HEK293 (cell line): ENCODE data around the gene IFT43.

Experiments
- CTCF ChIA-PET: fragments of 350-600 bp; formaldehyde crosslinking; extraction: SDS; loops from one replicate; lab custom pipeline; 2021; ENCODE audit warnings: antibody characterized with exemption; lab: Yijun Ruan, JAX
- POLR2A ChIA-PET: fragments of 300-600 bp; formaldehyde crosslinking; extraction: SDS; loops from one replicate; lab custom pipeline; 2020; ENCODE audit warnings: antibody characterized with exemption, inconsistent platforms; lab: Yijun Ruan, JAX
- H3K27ac ChIP-seq: fragments of 200-500 bp; sonication (Bioruptor generic); 2 replicates; pipeline ENCODE4 v1.5.1; 2014; ENCODE audit warnings: low read depth, low read length, control low read depth, inconsistent platforms; ENCODE audit errors: extremely low read depth
- H3K36me3 ChIP-seq, 2 experiments: fragments of 200-500 bp in 1 of 2; sonication (Bioruptor generic) in 1 of 2; 1 replicate in 1 of 2; 2 replicates in 1 of 2; pipeline ENCODE4 v1.5.1; 2014 to 2017; ENCODE audit warnings: inconsistent platforms in 2 of 2, low read length in 2 of 2; ENCODE audit not compliant: control insufficient read depth in 2 of 2, insufficient read depth in 1 of 2
- H3K4me1 ChIP-seq: fragments of 200-500 bp; sonication (Bioruptor generic); 2 replicates; pipeline ENCODE4 v1.5.1; 2014; ENCODE audit warnings: mild to moderate bottlenecking, low read length, inconsistent platforms; ENCODE audit not compliant: control insufficient read depth, insufficient read depth
- H3K4me3 ChIP-seq: 2 replicates; pipeline ENCODE4 v1.5.1; 2011; ENCODE audit warnings: low read depth, mild to moderate bottlenecking, control low read depth, low read length, moderate library complexity
- H3K9me3 ChIP-seq: fragments of 200-500 bp; sonication (Bioruptor generic); 2 replicates; pipeline ENCODE4 v1.5.1; 2014; ENCODE audit warnings: low read depth, low read length, inconsistent platforms; ENCODE audit not compliant: control insufficient read depth, insufficient read depth
- KLF7 ChIP-seq: fragments of 450-650 bp; formaldehyde crosslinking; IDR thresholded peaks from 2 replicates; pipeline ENCODE4 v1.5.1; 2016; ENCODE audit warnings: missing biosample characterization, missing genetic modification characterization, borderline replicate concordance
- SALL2 ChIP-seq: fragments of 450-650 bp; formaldehyde crosslinking; IDR thresholded peaks from 2 replicates; pipeline ENCODE4 v1.5.0; 2017; ENCODE audit warnings: missing biosample characterization, mild to moderate bottlenecking, missing genetic modification characterization, borderline replicate concordance
- TCF7L2 ChIP-seq: IDR thresholded peaks from 2 replicates; pipeline ENCODE4 v1.6.1; 2011; ENCODE audit warnings: low read depth, mild to moderate bottlenecking, inconsistent platforms, low read length, moderate library complexity, borderline replicate concordance
- ZBTB17 ChIP-seq: fragments of 450-650 bp; formaldehyde crosslinking; IDR thresholded peaks from 2 replicates; pipeline ENCODE4 v1.5.1; 2016; ENCODE audit warnings: missing biosample characterization, missing genetic modification characterization
- ZNF132 ChIP-seq: fragments of 450-650 bp; formaldehyde crosslinking; IDR thresholded peaks from 2 replicates; pipeline ENCODE4 v1.5.1; 2017; ENCODE audit warnings: missing biosample characterization, missing genetic modification characterization, borderline replicate concordance
- ZNF184 ChIP-seq: fragments of 450-650 bp; IDR thresholded peaks from 2 replicates; pipeline ENCODE4 v1.5.1; 2018; ENCODE audit warnings: missing biosample characterization, mild to moderate bottlenecking, missing genetic modification characterization
- ZNF211 ChIP-seq: fragments of 450-650 bp; formaldehyde crosslinking; IDR thresholded peaks from 2 replicates; pipeline ENCODE4 v1.5.1; 2016; ENCODE audit warnings: low read depth, missing biosample characterization, missing genetic modification characterization
- ZNF23 ChIP-seq: fragments of 450-650 bp; formaldehyde crosslinking; IDR thresholded peaks from 2 replicates; pipeline ENCODE4 v1.5.1; 2016; ENCODE audit warnings: missing biosample characterization, missing genetic modification characterization, borderline replicate concordance
- ZNF266 ChIP-seq: fragments of 450-650 bp; formaldehyde crosslinking; IDR thresholded peaks from 2 replicates; pipeline ENCODE4 v1.5.1; 2016; ENCODE audit warnings: missing biosample characterization, missing genetic modification characterization, low read depth
- ZNF324 ChIP-seq: fragments of 450-650 bp; formaldehyde crosslinking; IDR thresholded peaks from 2 replicates; pipeline ENCODE4 v1.5.1; 2016; ENCODE audit warnings: missing biosample characterization, missing genetic modification characterization
- ZNF555 ChIP-seq: fragments of 450-650 bp; formaldehyde crosslinking; conservative IDR thresholded peaks from 2 replicates; pipeline ENCODE4 v1.5.1; 2017; ENCODE audit warnings: missing biosample characterization, mild to moderate bottlenecking, missing genetic modification characterization, inconsistent platforms
- ZNF830 ChIP-seq: fragments of 450-650 bp; IDR thresholded peaks from 2 replicates; pipeline ENCODE4 v1.5.0; 2018; ENCODE audit warnings: missing biosample characterization, missing genetic modification characterization, low read depth, mild to moderate bottlenecking, moderate library complexity
- TF ChIP-seq, protein P1 (sequence below): fragments of 450-650 bp; formaldehyde crosslinking; IDR thresholded peaks from 2 replicates; pipeline ENCODE4 v1.5.1; 2016; ENCODE audit warnings: missing biosample characterization, missing genetic modification characterization
- TF ChIP-seq, protein P2 (sequence below): fragments of 450-650 bp; formaldehyde crosslinking; IDR thresholded peaks from 2 replicates; pipeline ENCODE4 v1.5.1; 2016; ENCODE audit warnings: missing biosample characterization, missing genetic modification characterization
- TF ChIP-seq, protein P3 (sequence below): fragments of 450-650 bp; formaldehyde crosslinking; IDR thresholded peaks from 2 replicates; pipeline ENCODE4 v1.5.1; 2017; ENCODE audit warnings: missing biosample characterization, missing genetic modification characterization
- TF ChIP-seq, protein P4 (sequence below): fragments of 450-650 bp; formaldehyde crosslinking; IDR thresholded peaks from 2 replicates; pipeline ENCODE4 v1.5.1; 2016; ENCODE audit warnings: missing biosample characterization, missing genetic modification characterization
- TF ChIP-seq, protein P5 (sequence below): fragments of 450-650 bp; formaldehyde crosslinking; IDR thresholded peaks from 2 replicates; pipeline ENCODE4 v1.5.1; 2017; ENCODE audit warnings: missing biosample characterization, missing genetic modification characterization
- TF ChIP-seq, protein P6 (sequence below): fragments of 450-650 bp; formaldehyde crosslinking; IDR thresholded peaks from 2 replicates; pipeline ENCODE4 v1.5.1; 2016; ENCODE audit warnings: missing biosample characterization, missing genetic modification characterization, borderline replicate concordance

IFT43 gene

DNA sequence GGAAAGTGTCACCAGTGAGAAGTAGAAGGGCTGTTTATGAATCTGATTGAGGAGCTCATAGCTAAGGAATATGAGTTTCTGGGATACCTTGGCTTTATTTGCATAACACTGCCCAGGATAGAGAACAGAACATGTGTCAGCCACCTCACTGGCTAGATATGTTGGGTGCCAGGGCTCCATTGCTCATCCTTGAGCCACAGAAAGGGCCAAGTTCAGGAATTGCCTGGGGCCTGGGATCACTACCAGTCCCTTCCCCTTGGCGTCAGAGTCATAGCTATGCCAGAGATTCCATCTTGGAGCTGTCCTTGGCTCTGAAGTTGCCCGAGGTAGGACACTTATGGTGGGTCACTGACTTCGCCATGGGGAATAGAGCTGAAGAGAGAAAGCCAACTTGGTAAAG, 49.0 kb downstream of the IFT43 start:
- no peak for TF ChIP-seq KLF7
- TF ChIP-seq, protein P1, sequence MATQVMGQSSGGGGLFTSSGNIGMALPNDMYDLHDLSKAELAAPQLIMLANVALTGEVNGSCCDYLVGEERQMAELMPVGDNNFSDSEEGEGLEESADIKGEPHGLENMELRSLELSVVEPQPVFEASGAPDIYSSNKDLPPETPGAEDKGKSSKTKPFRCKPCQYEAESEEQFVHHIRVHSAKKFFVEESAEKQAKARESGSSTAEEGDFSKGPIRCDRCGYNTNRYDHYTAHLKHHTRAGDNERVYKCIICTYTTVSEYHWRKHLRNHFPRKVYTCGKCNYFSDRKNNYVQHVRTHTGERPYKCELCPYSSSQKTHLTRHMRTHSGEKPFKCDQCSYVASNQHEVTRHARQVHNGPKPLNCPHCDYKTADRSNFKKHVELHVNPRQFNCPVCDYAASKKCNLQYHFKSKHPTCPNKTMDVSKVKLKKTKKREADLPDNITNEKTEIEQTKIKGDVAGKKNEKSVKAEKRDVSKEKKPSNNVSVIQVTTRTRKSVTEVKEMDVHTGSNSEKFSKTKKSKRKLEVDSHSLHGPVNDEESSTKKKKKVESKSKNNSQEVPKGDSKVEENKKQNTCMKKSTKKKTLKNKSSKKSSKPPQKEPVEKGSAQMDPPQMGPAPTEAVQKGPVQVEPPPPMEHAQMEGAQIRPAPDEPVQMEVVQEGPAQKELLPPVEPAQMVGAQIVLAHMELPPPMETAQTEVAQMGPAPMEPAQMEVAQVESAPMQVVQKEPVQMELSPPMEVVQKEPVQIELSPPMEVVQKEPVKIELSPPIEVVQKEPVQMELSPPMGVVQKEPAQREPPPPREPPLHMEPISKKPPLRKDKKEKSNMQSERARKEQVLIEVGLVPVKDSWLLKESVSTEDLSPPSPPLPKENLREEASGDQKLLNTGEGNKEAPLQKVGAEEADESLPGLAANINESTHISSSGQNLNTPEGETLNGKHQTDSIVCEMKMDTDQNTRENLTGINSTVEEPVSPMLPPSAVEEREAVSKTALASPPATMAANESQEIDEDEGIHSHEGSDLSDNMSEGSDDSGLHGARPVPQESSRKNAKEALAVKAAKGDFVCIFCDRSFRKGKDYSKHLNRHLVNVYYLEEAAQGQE (tag by site-specific recombination) = 0 out of 2 replicates have a peak, but pooled peaks have one; percentile 20
- POLR2A ChIA-PET = no interaction called here
- Histone ChIP-seq H3K27ac (no peak overlapping the region), H3K36me3 (peaks cover 0 to 33% of the 10 kb centered on the region in 2 experiments; a peak in 1 of 3 replicates), H3K4me3 (no peak overlapping the region), H3K4me1 (no peaks in the 10 kb centered on the region), H3K9me3 (no peaks in the 10 kb centered on the region)
- CTCF ChIA-PET = interaction anchor here (2.6 kb wide), 1 partner anchor 16 kb away, joined by 10 read pairs; no protein-coding TSS in a partner anchor

DNA sequence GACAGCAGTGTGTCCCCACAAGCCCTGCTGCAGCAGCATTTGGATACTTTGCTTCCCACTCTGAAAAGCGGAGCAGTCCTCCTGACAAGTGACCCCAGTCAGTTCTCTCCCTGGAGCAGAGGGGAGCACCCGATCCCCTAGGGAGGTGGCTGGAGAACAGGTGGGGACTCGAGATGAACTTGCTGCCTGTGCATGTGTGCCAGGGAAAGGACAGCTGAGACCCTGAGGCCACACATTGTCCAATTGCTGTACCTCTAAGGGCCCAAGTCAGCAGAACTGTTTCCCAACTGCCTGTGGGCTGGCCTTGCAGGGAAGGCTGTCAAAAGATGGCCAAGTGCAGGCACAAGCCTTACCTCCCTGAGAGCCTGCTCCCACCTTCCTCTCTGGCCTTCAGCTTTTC, 55.1 kb downstream of the IFT43 start:
- CTCF ChIA-PET = interaction anchor here (2.6 kb wide), 1 partner anchor 10 kb away, joined by 10 read pairs; no protein-coding TSS in a partner anchor
- no peak for TF ChIP-seq ZNF23 (tag by site-specific recombination)
- TF ChIP-seq ZNF324 = no peak
- no peak for TF ChIP-seq ZNF132 (tag by site-specific recombination)
- no peak for TF ChIP-seq SALL2 (tag by site-specific recombination)
- TF ChIP-seq ZBTB17 (tag by site-specific recombination) = no peak
- TF ChIP-seq TCF7L2 = no peak
- TF ChIP-seq, protein P2, sequence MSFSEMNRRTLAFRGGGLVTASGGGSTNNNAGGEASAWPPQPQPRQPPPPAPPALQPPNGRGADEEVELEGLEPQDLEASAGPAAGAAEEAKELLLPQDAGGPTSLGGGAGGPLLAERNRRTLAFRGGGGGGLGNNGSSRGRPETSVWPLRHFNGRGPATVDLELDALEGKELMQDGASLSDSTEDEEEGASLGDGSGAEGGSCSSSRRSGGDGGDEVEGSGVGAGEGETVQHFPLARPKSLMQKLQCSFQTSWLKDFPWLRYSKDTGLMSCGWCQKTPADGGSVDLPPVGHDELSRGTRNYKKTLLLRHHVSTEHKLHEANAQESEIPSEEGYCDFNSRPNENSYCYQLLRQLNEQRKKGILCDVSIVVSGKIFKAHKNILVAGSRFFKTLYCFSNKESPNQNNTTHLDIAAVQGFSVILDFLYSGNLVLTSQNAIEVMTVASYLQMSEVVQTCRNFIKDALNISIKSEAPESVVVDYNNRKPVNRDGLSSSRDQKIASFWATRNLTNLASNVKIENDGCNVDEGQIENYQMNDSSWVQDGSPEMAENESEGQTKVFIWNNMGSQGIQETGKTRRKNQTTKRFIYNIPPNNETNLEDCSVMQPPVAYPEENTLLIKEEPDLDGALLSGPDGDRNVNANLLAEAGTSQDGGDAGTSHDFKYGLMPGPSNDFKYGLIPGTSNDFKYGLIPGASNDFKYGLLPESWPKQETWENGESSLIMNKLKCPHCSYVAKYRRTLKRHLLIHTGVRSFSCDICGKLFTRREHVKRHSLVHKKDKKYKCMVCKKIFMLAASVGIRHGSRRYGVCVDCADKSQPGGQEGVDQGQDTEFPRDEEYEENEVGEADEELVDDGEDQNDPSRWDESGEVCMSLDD (tag by site-specific recombination) = no peak
- TF ChIP-seq ZNF211 (tag by site-specific recombination) = no peak
- TF ChIP-seq, protein P3, sequence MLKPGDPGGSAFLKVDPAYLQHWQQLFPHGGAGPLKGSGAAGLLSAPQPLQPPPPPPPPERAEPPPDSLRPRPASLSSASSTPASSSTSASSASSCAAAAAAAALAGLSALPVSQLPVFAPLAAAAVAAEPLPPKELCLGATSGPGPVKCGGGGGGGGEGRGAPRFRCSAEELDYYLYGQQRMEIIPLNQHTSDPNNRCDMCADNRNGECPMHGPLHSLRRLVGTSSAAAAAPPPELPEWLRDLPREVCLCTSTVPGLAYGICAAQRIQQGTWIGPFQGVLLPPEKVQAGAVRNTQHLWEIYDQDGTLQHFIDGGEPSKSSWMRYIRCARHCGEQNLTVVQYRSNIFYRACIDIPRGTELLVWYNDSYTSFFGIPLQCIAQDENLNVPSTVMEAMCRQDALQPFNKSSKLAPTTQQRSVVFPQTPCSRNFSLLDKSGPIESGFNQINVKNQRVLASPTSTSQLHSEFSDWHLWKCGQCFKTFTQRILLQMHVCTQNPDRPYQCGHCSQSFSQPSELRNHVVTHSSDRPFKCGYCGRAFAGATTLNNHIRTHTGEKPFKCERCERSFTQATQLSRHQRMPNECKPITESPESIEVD (tag by site-specific recombination) = no peak
- TF ChIP-seq, protein P4, sequence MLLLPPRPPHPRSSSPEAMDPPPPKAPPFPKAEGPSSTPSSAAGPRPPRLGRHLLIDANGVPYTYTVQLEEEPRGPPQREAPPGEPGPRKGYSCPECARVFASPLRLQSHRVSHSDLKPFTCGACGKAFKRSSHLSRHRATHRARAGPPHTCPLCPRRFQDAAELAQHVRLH (tag by site-specific recombination) = no peak
- TF ChIP-seq ZNF830 = no peak
- TF ChIP-seq, protein P5, sequence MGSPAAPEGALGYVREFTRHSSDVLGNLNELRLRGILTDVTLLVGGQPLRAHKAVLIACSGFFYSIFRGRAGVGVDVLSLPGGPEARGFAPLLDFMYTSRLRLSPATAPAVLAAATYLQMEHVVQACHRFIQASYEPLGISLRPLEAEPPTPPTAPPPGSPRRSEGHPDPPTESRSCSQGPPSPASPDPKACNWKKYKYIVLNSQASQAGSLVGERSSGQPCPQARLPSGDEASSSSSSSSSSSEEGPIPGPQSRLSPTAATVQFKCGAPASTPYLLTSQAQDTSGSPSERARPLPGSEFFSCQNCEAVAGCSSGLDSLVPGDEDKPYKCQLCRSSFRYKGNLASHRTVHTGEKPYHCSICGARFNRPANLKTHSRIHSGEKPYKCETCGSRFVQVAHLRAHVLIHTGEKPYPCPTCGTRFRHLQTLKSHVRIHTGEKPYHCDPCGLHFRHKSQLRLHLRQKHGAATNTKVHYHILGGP (tag by site-specific recombination) = no peak
- TF ChIP-seq, protein P6, sequence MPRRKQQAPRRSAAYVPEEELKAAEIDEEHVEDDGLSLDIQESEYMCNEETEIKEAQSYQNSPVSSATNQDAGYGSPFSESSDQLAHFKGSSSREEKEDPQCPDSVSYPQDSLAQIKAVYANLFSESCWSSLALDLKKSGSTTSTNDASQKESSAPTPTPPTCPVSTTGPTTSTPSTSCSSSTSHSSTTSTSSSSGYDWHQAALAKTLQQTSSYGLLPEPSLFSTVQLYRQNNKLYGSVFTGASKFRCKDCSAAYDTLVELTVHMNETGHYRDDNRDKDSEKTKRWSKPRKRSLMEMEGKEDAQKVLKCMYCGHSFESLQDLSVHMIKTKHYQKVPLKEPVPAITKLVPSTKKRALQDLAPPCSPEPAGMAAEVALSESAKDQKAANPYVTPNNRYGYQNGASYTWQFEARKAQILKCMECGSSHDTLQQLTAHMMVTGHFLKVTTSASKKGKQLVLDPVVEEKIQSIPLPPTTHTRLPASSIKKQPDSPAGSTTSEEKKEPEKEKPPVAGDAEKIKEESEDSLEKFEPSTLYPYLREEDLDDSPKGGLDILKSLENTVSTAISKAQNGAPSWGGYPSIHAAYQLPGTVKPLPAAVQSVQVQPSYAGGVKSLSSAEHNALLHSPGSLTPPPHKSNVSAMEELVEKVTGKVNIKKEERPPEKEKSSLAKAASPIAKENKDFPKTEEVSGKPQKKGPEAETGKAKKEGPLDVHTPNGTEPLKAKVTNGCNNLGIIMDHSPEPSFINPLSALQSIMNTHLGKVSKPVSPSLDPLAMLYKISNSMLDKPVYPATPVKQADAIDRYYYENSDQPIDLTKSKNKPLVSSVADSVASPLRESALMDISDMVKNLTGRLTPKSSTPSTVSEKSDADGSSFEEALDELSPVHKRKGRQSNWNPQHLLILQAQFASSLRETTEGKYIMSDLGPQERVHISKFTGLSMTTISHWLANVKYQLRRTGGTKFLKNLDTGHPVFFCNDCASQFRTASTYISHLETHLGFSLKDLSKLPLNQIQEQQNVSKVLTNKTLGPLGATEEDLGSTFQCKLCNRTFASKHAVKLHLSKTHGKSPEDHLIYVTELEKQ (tag by site-specific recombination) = no peak
- TF ChIP-seq ZNF184 (tag by site-specific recombination) = no peak
- TF ChIP-seq ZNF266 = no peak
- no peak for TF ChIP-seq ZNF555 (tag by site-specific recombination)
- TF ChIP-seq, all 188 proteins: peak for 0

More for the DNA sequence above, 55.1 kb downstream of the IFT43 start:
- no peaks in the 10 kb centered on the region for H3K4me1 ChIP-seq
- no peak overlapping the region for H3K27ac ChIP-seq
- POLR2A ChIA-PET = no interaction called here
- peaks cover 0 to 4% of the 10 kb centered on the region in 2 experiments; a peak in 1 of 3 replicates for H3K36me3 ChIP-seq
- no peaks in the 10 kb centered on the region for H3K9me3 ChIP-seq
- no peak overlapping the region for H3K4me3 ChIP-seq
